H1 (cell line): ENCODE results near the gene TPSAB1. TPM values are rescaled to one million over a fixed set of nuclear protein-coding genes. Genes with fewer than 3 reads are reported as not detected.

Experiments
- CTCF ChIA-PET: fragments of 300-600 bp; sonication (Branson Sonifier 250); formaldehyde crosslinking; loops from one replicate; lab custom pipeline; 2021; ENCODE audit not compliant: partially characterized antibody; lab: Charles Lee
- POLR2A ChIA-PET: fragments of 300-600 bp; sonication (Branson Sonifier 250); formaldehyde crosslinking; loops from one replicate; lab custom pipeline; 2021; ENCODE audit warnings: inconsistent platforms; ENCODE audit not compliant: partially characterized antibody; lab: Charles Lee
- DNase-seq, 2 experiments: peaks; one replicate each; pipeline versions ENCODE4 v3.0.0 to v3.0.0-alpha.2; 2010 to 2022; ENCODE audit warnings: low spot score in 2 of 2, low read depth in 1 of 2, mixed read lengths in 1 of 2
- FAIRE-seq: peaks from 2 replicates; lab custom pipeline; 2011; peaks lifted over from hg19 to GRCh38; lab: Jason Lieb, UNC
- H2AFZ ChIP-seq: 2 replicates; pipeline ENCODE4 v1.8.1; 2012; ENCODE audit warnings: low read length, inconsistent platforms
- H2AK5ac ChIP-seq: 2 replicates; pipeline ENCODE4 v1.6.1; 2013; ENCODE audit warnings: low read depth, low read length
- H2BK120ac ChIP-seq: replicated peaks from 2 replicates; pipeline ENCODE3; 2013; ENCODE audit warnings: low read depth, low read length, inconsistent platforms
- H2BK12ac ChIP-seq: 2 replicates; pipeline ENCODE4 v1.6.1; 2013; ENCODE audit warnings: low read depth, low read length
- H2BK15ac ChIP-seq: 2 replicates; pipeline ENCODE4 v1.6.1; 2013; ENCODE audit warnings: low read length
- H2BK20ac ChIP-seq: 2 replicates; pipeline ENCODE4 v1.6.1; 2013; ENCODE audit warnings: low read length
- H2BK5ac ChIP-seq: 2 replicates; pipeline ENCODE4 v1.6.1; 2013; ENCODE audit warnings: low read depth, low read length
- H3K14ac ChIP-seq: 2 replicates; pipeline ENCODE4 v1.6.1; 2013; ENCODE audit warnings: inconsistent platforms; ENCODE audit not compliant: insufficient read length
- H3K18ac ChIP-seq: 2 replicates; pipeline ENCODE4 v1.6.1; 2013; ENCODE audit warnings: low read length; ENCODE audit errors: extremely low read depth
- H3K23ac ChIP-seq: 2 replicates; pipeline ENCODE4 v1.6.1; 2013; ENCODE audit warnings: inconsistent platforms; ENCODE audit not compliant: insufficient read length
- H3K23me2 ChIP-seq: 2 replicates; pipeline ENCODE4 v1.6.1; 2013; ENCODE audit warnings: low read depth, low read length
- H3K27ac ChIP-seq: 2 replicates; pipeline ENCODE4 v1.6.1; 2011; ENCODE audit warnings: low read depth, low read length, inconsistent platforms
- H3K27me3 ChIP-seq, 4 experiments: replicated peaks in 1 of 4; 1 replicate in 1 of 4; 2 replicates in 3 of 4; pipeline versions ENCODE4 v1.6.1 to v1.8.1; 2011 to 2013; ENCODE audit warnings: low read length in 3 of 4, mild to moderate bottlenecking in 3 of 4, inconsistent platforms in 2 of 4, mixed read lengths in 2 of 4, moderate library complexity in 1 of 4; ENCODE audit not compliant: control insufficient read depth in 3 of 4, insufficient read depth in 3 of 4; ENCODE audit errors: extremely low read depth in 1 of 4
- H3K36me3 ChIP-seq, 4 experiments: 2 replicates each; pipeline versions ENCODE4 v1.6.1 to v1.8.1; 2011 to 2013; ENCODE audit warnings: mild to moderate bottlenecking in 4 of 4, low read length in 3 of 4, moderate library complexity in 2 of 4, control low read depth in 1 of 4, inconsistent platforms in 1 of 4; ENCODE audit not compliant: insufficient read depth in 4 of 4, control insufficient read depth in 2 of 4
- H3K4ac ChIP-seq: replicated peaks from 2 replicates; pipeline ENCODE3; 2013; ENCODE audit warnings: low read length, low read depth, mixed read lengths, inconsistent platforms; ENCODE audit not compliant: insufficient read length
- H3K4me1 ChIP-seq, 4 experiments: replicated peaks in 1 of 4; 1 replicate in 1 of 4; 2 replicates in 3 of 4; pipeline versions ENCODE4 v1.6.1 to v1.8.1; 2011 to 2013; ENCODE audit warnings: low read length in 3 of 4, inconsistent platforms in 2 of 4, mixed read lengths in 1 of 4; ENCODE audit not compliant: insufficient read depth in 4 of 4, control insufficient read depth in 3 of 4
- H3K4me2 ChIP-seq, 2 experiments: 2 replicates each; pipeline versions ENCODE4 v1.6.1 to v1.8.1; 2011 to 2013; ENCODE audit warnings: low read depth in 2 of 2, low read length in 2 of 2, control low read depth in 1 of 2, inconsistent platforms in 1 of 2, mild to moderate bottlenecking in 1 of 2; ENCODE audit not compliant: insufficient read depth in 1 of 2
- H3K4me3 ChIP-seq, 4 experiments: fragments of 200-600, 300-600 bp in 1 of 4; sonication (generic), shearing (Covaris generic), sonication (Bioruptor Twin) in 1 of 4; 2 replicates each; pipeline versions ENCODE4 v1.5.1 to v1.8.1; 2011 to 2016; ENCODE audit warnings: low read length in 4 of 4, low read depth in 3 of 4, control low read depth in 2 of 4, inconsistent platforms in 2 of 4, mild to moderate bottlenecking in 2 of 4, mixed read lengths in 1 of 4, moderate library complexity in 1 of 4; ENCODE audit not compliant: insufficient read depth in 2 of 4; ENCODE audit errors: extremely low read depth in 1 of 4
- H3K56ac ChIP-seq: replicated peaks from 2 replicates; pipeline ENCODE3; 2013; ENCODE audit warnings: low read depth, mild to moderate bottlenecking, mixed read lengths, low read length, inconsistent platforms; ENCODE audit not compliant: insufficient read length
- H3K79me1 ChIP-seq: 2 replicates; pipeline ENCODE4 v1.6.1; 2013; ENCODE audit warnings: low read depth, low read length, control low read depth
- H3K79me2 ChIP-seq, 2 experiments: 2 replicates each; pipeline versions ENCODE4 v1.6.1 to v1.8.1; 2012 to 2013; ENCODE audit warnings: low read length in 2 of 2, mild to moderate bottlenecking in 2 of 2, inconsistent platforms in 1 of 2; ENCODE audit not compliant: insufficient read depth in 2 of 2, control insufficient read depth in 1 of 2
- H3K9ac ChIP-seq, 4 experiments: replicated peaks in 1 of 4; 1 replicate in 1 of 4; 2 replicates in 3 of 4; pipeline versions ENCODE4 v1.6.1 to v1.8.1; 2011 to 2013; ENCODE audit warnings: low read depth in 3 of 4, low read length in 3 of 4, control low read depth in 2 of 4, mild to moderate bottlenecking in 2 of 4, moderate library complexity in 2 of 4, inconsistent platforms in 1 of 4; ENCODE audit errors: extremely low read depth in 1 of 4
- H3K9me3 ChIP-seq, 2 experiments: 2 replicates each; pipeline versions ENCODE4 v1.6.1 to v1.8.1; 2012 to 2013; ENCODE audit warnings: mild to moderate bottlenecking in 2 of 2, moderate library complexity in 2 of 2, control low read depth in 1 of 2, inconsistent platforms in 1 of 2, low read depth in 1 of 2, low read length in 1 of 2, mixed read lengths in 1 of 2; ENCODE audit not compliant: insufficient read depth in 2 of 2
- H4K20me1 ChIP-seq, 2 experiments: replicated peaks in 1 of 2; 2 replicates each; pipeline versions ENCODE3 to v1.8.1; 2011 to 2013; ENCODE audit warnings: inconsistent platforms in 2 of 2, low read length in 2 of 2, mild to moderate bottlenecking in 1 of 2; ENCODE audit not compliant: insufficient read depth in 2 of 2, control insufficient read depth in 1 of 2
- H4K5ac ChIP-seq: 2 replicates; pipeline ENCODE4 v1.6.1; 2013; ENCODE audit warnings: low read length, low read depth, mixed read lengths, inconsistent platforms; ENCODE audit not compliant: insufficient read length
- H4K8ac ChIP-seq: 2 replicates; pipeline ENCODE4 v1.8.0; 2013; ENCODE audit warnings: mild to moderate bottlenecking, moderate library complexity, low read length, inconsistent platforms; ENCODE audit not compliant: insufficient read depth; ENCODE audit errors: extremely low read depth
- H4K91ac ChIP-seq: replicated peaks from 2 replicates; pipeline ENCODE3; 2013; ENCODE audit warnings: low read length, mixed read lengths, inconsistent platforms; ENCODE audit not compliant: insufficient read length
- SIN3A ChIP-seq, 2 experiments: IDR thresholded peaks in 1 of 2; conservative IDR thresholded peaks in 1 of 2; 2 replicates each; pipeline ENCODE4 v1.6.1; 2011 to 2012; ENCODE audit warnings: low read length in 2 of 2, improper control_type of control experiment in 1 of 2, low read depth in 1 of 2, mild to moderate bottlenecking in 1 of 2
- WGBS, 2 experiments: shearing (Covaris generic) in 1 of 2; methylation state at CpG; one replicate each; pipeline versions ENCODE4 v1.1.6 to v1.1.7; 2013 to 2015; ENCODE audit warnings: low lambda C conversion rate in 2 of 2, mixed read lengths in 2 of 2, inconsistent platforms in 1 of 2, low coverage in 1 of 2, missing lambda C conversion rate in 1 of 2; ENCODE audit not compliant: insufficient replicate concordance in 2 of 2, insufficient coverage in 1 of 2, insufficient read length in 1 of 2; ENCODE audit errors: extremely low coverage in 1 of 2, missing lambda C conversion rate in 1 of 2; 5-methylcytosine and 5-hydroxymethylcytosine counted together
- polyA plus RNA-seq, 7 experiments: library from polyadenylated mRNA; depleted of rRNA in 3 of 7; stranded (reverse) in 5 of 7; unstranded in 2 of 7; fragments of >200 nt in 5 of 7; fragments of 200-250 nt in 2 of 7; gene quantifications; 1 replicate in 5 of 7; 2 replicates in 1 of 7; 4 replicates in 1 of 7; pipeline versions ENCODE4 v1.2.1 to v1.2.3, GENCODE V29; 2011 to 2013; ENCODE audit warnings: missing spikeins in 2 of 7, mixed read lengths in 2 of 7
- total RNA-seq: library from RNA; stranded (reverse); fragmentation: NEBNext Ultra II Directional; extraction: Animal tissue kit (Norgen Biotek cat#: 25700); gene quantifications from 2 replicates; pipeline ENCODE4 v1.2.1, GENCODE V29; 2021

Gene TPSAB1
- total and polyA plus RNA-seq, 2 of the 8 experiments (the other 6 are each of a cell fraction or from before 2014, with no cell fraction given), result 0.09 TPM; not detected in 1

DNA sequence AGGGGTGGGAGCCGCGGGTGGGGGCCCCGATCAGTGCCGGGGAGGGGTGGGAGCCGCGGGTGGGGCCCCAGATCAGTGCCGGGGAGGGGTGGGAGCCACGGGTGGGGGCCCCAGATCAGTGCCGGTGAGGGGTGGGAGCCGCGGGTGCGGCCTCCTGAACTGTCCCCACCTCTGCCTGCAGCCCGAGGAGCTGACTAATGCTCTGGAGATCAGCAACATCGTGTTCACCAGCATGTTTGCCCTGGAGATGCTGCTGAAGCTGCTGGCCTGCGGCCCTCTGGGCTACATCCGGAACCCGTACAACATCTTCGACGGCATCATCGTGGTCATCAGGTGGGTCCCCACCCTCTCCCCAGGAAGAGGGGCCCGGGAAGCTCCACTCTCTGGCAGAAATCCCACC lies 35.6 kb upstream of the TPSAB1 start:
- no peak overlapping the region for H3K27ac ChIP-seq
- POLR2A ChIA-PET, result no interaction called here
- no peaks in the 10 kb centered on the region for H3K23me2 ChIP-seq
- no peak overlapping the region for H2BK15ac ChIP-seq
- no peaks in the 10 kb centered on the region for H3K4me1 ChIP-seq
- no peak overlapping the region for H2BK20ac ChIP-seq
- DNase-seq (no peak), FAIRE-seq (no peak)
- no peak overlapping the region for H2BK5ac ChIP-seq
- no peak overlapping the region for H3K4me2 ChIP-seq
- no peaks in the 10 kb centered on the region for H3K9me3 ChIP-seq
- no peak overlapping the region for H2BK12ac ChIP-seq
- no peak overlapping the region for H4K91ac ChIP-seq
- TF ChIP-seq SIN3A (conservative IDR thresholded peaks at IDR 0.05 in 1 of 2, IDR thresholded peaks at IDR 0.05 in 1 of 2; ENCODE audit: low read depth in 1 of 2, low read length in 2 of 2), result no peak
- no peaks in the 10 kb centered on the region for H3K27me3 ChIP-seq
- no peak overlapping the region for H2BK120ac ChIP-seq
- no peak overlapping the region for H2AK5ac ChIP-seq
- 100% methylated on average over 7 of the region's 21 CpGs; no CpG with 5 or more reads in 1 of the 2 experiments for WGBS, 2 experiments
- no peak overlapping the region for H3K18ac ChIP-seq
- no peak overlapping the region for H3K56ac ChIP-seq
- H4K20me1 ChIP-seq, result peaks cover 2 to 17% of the 10 kb centered on the region in 2 experiments
- H3K79me2 ChIP-seq, result no peaks in the 10 kb centered on the region
- H3K79me1 ChIP-seq, result no peaks in the 10 kb centered on the region; the same call in 1 of the 2 replicates
- no peak overlapping the region for H3K23ac ChIP-seq
- H2AFZ ChIP-seq, result no peak overlapping the region
- H3K36me3 ChIP-seq, result peaks cover 0 to 35% (median 3%) of the 10 kb centered on the region in 4 experiments; a peak in 5 of 8 replicates
- no peak overlapping the region for H3K9ac ChIP-seq
- no peak overlapping the region for H3K4me3 ChIP-seq
- no peak overlapping the region for H3K4ac ChIP-seq
- H4K8ac ChIP-seq, result no peak overlapping the region
- no peak overlapping the region for H4K5ac ChIP-seq
- CTCF ChIA-PET, result interaction anchor here (0.9 to 1.8 kb wide), 4 partner anchors 9 to 102 kb away, joined by 4 to 10 read pairs (median 5); no protein-coding TSS in a partner anchor
- no peak overlapping the region for H3K14ac ChIP-seq
